Left lobe of liver (tissue), 2 donors: ENCODE results near the gene COMMD3. TPM values are rescaled to one million over a fixed set of nuclear protein-coding genes. Genes with fewer than 3 reads are reported as not detected.
A peak's percentile ranks its signal among the peaks of the same experiment; 100 is the strongest.

Experiments
- ATAC-seq: fragments of 200-7000 bp; cut with Tn5 transposase; one replicate; pipeline ENCODE4 v1.9.1; 2020; ENCODE audit warnings: mild to moderate bottlenecking, moderate library complexity
- DNase-seq: peaks from one replicate; pipeline ENCODE4 v3.0.0-alpha.2; 2020; ENCODE audit warnings: low spot score
- total RNA-seq: library from RNA; stranded (reverse); gene quantifications from one replicate; pipeline ENCODE4 v1.2.1, GENCODE V29; 2021
- donor health status: DM: no; HTN: no; CAD: no; lungs with moderate emphysema.
- donor health status: DM: no; HTN: yes; CAD: no.

COMMD3 gene
- total RNA-seq, 1 donor from 2014 or later: 30.1 TPM

GRCh38 chr10:22319547-22319979, 3.4 kb downstream of the COMMD3 start:
- no peak for ATAC-seq

GRCh38 chr10:22319980-22320558, 3.9 kb downstream of the COMMD3 start:
- ATAC-seq (no peak), DNase-seq (no peak)

More at GRCh38 chr10:22319547-22319979, 3.4 kb downstream of the COMMD3 start:
- no peak for DNase-seq

GRCh38 chr10:22320591-22321155, 4.5 kb downstream of the COMMD3 start, which contains the start of gene BMI1:
Gene BMI1 (plus strand): TSS chr10:22321099. CDS start chr10:22326450, 5,351 bp downstream.
- DNase-seq: peak; percentile 86

GRCh38 chr10:22321156-22321923, 5.2 kb downstream of the COMMD3 start:
- DNase-seq: peak; percentile 73
- ATAC-seq: peak; percentile 41

More at GRCh38 chr10:22320591-22321155, 4.5 kb downstream of the COMMD3 start, which contains the start of gene BMI1:
- ATAC-seq: peak; percentile 68

GRCh38 chr10:22321924-22322640, 5.9 kb downstream of the COMMD3 start:
- ATAC-seq (peak; percentile 1), DNase-seq (no peak)

- ATAC-seq: no peak
- DNase-seq: no peak
Measured at GRCh38 chr10:22322641-22323160, 6.5 kb downstream of the COMMD3 start.

- ATAC-seq: no peak
- DNase-seq: no peak
Measured at GRCh38 chr10:22323538-22324305, 7.5 kb downstream of the COMMD3 start.

GRCh38 chr10:22324413-22324812, 8.2 kb downstream of the COMMD3 start:
- no peak for DNase-seq
- no peak for ATAC-seq

- no peak for DNase-seq
- ATAC-seq: no peak
Measured at GRCh38 chr10:22324893-22325271, 8.7 kb downstream of the COMMD3 start.

- peak; percentile 55 for ATAC-seq
- DNase-seq: peak; percentile 84
Measured at GRCh38 chr10:22325272-22326144, 9.3 kb downstream of the COMMD3 start.

- ATAC-seq (no peak), DNase-seq (no peak)
Measured at GRCh38 chr10:22326145-22326702, 10.0 kb downstream of the COMMD3 start.

- ATAC-seq (no peak), DNase-seq (no peak)
Measured at GRCh38 chr10:22329150-22329549, 13.0 kb downstream of the COMMD3 start.

GRCh38 chr10:22332116-22332692, 16.0 kb downstream of the COMMD3 start:
- DNase-seq: no peak
- ATAC-seq: no peak

GRCh38 chr10:22333167-22333974, 17.2 kb downstream of the COMMD3 start:
- ATAC-seq (no peak), DNase-seq (no peak)

- ATAC-seq (no peak), DNase-seq (no peak)
Measured at GRCh38 chr10:22333975-22334282, 17.7 kb downstream of the COMMD3 start.

- no peak for DNase-seq
Measured at GRCh38 chr10:22334414-22335172, 18.4 kb downstream of the COMMD3 start.

More at GRCh38 chr10:22334414-22335172, 18.4 kb downstream of the COMMD3 start:
- peak; percentile 44 for ATAC-seq
